K562 (cell line): Measurements from ENCODE around the gene CLEC18B. TPM values are rescaled to one million over a fixed set of nuclear protein-coding genes. Genes with fewer than 3 reads are reported as not detected.
"Not testable (repeated sequence)": the region's sequence is repeated elsewhere in the genome, so short reads cannot be mapped to it uniquely, and the experiment has no call there.

ENCODE experiments used
- ATAC-seq: fragments of 200-7000 bp; cut with Tn5 transposase; 3 replicates; pipeline ENCODE4 v1.9.1; 2020; ENCODE audit warnings: moderate library complexity
- BruUV-seq: library from RNA; stranded (reverse); fragments of 400-500 nt; replicated peaks from 2 replicates; lab custom pipeline; 2021; lab: Mats Ljungman, UMichigan
- CTCF ChIA-PET: fragments of 300-600 bp; formaldehyde crosslinking; extraction: SDS; loops from one replicate; lab custom pipeline; 2021; ENCODE audit warnings: low intra/inter-chr PET ratio; lab: Yijun Ruan, JAX
- POLR2A ChIA-PET: fragments of 300-600, 350-650 bp; sonication (Branson Sonifier 250); formaldehyde crosslinking; extraction: SDS; loops from one replicate; lab custom pipeline; 2021; ENCODE audit warnings: antibody characterized with exemption, inconsistent platforms; lab: Yijun Ruan, JAX
- DNase-seq, 4 experiments: peaks; one replicate each; pipeline versions ENCODE4 v3.0.0 to v3.0.0-alpha.2; 2011 to 2018; ENCODE audit warnings: low spot score in 3 of 4, mixed read lengths in 3 of 4; ENCODE audit errors: extremely low read depth in 1 of 4
- FAIRE-seq: peaks from 2 replicates; lab custom pipeline; 2011; peaks lifted over from hg19 to GRCh38; lab: Jason Lieb, UNC
- H2AFZ ChIP-seq: 2 replicates; pipeline ENCODE4 v1.6.0; 2011; ENCODE audit warnings: low read depth, low read length, control low read depth, inconsistent platforms
- H3K27ac ChIP-seq: fragments of 200-600 bp; 3 replicates; pipeline ENCODE4 v1.8.0; 2011; ENCODE audit warnings: low read depth, mild to moderate bottlenecking, control low read depth, inconsistent platforms, low read length, moderate library complexity, mixed read lengths; ENCODE audit errors: extremely low read depth
- H3K27me3 ChIP-seq, 2 experiments: fragments of 300-600 bp in 1 of 2; 2 replicates in 1 of 2; 3 replicates in 1 of 2; pipeline versions ENCODE4 v1.6.0 to v1.8.0; 2011; ENCODE audit warnings: inconsistent platforms in 2 of 2, low read length in 2 of 2, mild to moderate bottlenecking in 1 of 2, mixed read lengths in 1 of 2, moderate library complexity in 1 of 2; ENCODE audit not compliant: control insufficient read depth in 2 of 2, insufficient read depth in 2 of 2
- H3K36me3 ChIP-seq: fragments of 300-600 bp; 3 replicates; pipeline ENCODE4 v1.8.0; 2011; ENCODE audit warnings: mild to moderate bottlenecking, low read length, inconsistent platforms; ENCODE audit not compliant: control insufficient read depth, insufficient read depth
- H3K4me1 ChIP-seq, 2 experiments: fragments of 200-600 bp in 1 of 2; replicated peaks in 1 of 2; 2 replicates in 1 of 2; 3 replicates in 1 of 2; pipeline versions ENCODE4 v1.5.1 to v1.8.0; 2011; ENCODE audit warnings: inconsistent platforms in 2 of 2, low read length in 2 of 2, mild to moderate bottlenecking in 1 of 2, mixed read lengths in 1 of 2, moderate library complexity in 1 of 2; ENCODE audit not compliant: control insufficient read depth in 2 of 2, insufficient read depth in 2 of 2
- H3K4me2 ChIP-seq: 2 replicates; pipeline ENCODE4 v1.6.1; 2011; ENCODE audit warnings: low read length, control low read depth, inconsistent platforms, mixed read lengths; ENCODE audit not compliant: insufficient read depth
- H3K4me3 ChIP-seq: fragments of 200-600 bp; sonication (generic), shearing (Covaris generic); 2 replicates; pipeline ENCODE4 v1.5.1; 2016; ENCODE audit warnings: control low read depth, inconsistent platforms
- H3K79me2 ChIP-seq: fragments of 200-600 bp; 3 replicates; pipeline ENCODE4 v1.8.0; 2011; ENCODE audit warnings: low read length, inconsistent platforms; ENCODE audit not compliant: control insufficient read depth, insufficient read depth
- H3K9ac ChIP-seq, 2 experiments: 2 replicates each; pipeline versions ENCODE4 v1.6.0 to v1.6.1; 2011; ENCODE audit warnings: low read depth in 2 of 2, low read length in 2 of 2, control low read depth in 1 of 2, inconsistent platforms in 1 of 2, mild to moderate bottlenecking in 1 of 2, mixed read lengths in 1 of 2; ENCODE audit not compliant: insufficient read depth in 1 of 2
- H3K9me1 ChIP-seq: one replicate; pipeline ENCODE4 v1.6.0; 2011; ENCODE audit warnings: inconsistent platforms, mild to moderate bottlenecking, low read length, moderate library complexity; ENCODE audit not compliant: control insufficient read depth, insufficient read depth
- H3K9me3 ChIP-seq: replicated peaks from 2 replicates; pipeline ENCODE4 v1.5.1; 2011; ENCODE audit warnings: low read depth, low read length, inconsistent platforms; ENCODE audit not compliant: control insufficient read depth, insufficient read depth
- H4K20me1 ChIP-seq: replicated peaks from 2 replicates; pipeline ENCODE4 v1.6.1; 2011; ENCODE audit warnings: low read length, inconsistent platforms, mixed read lengths; ENCODE audit not compliant: control insufficient read depth, insufficient read depth
- RBBP5 ChIP-seq: fragments of 200-600 bp; sonication (generic); IDR thresholded peaks from 2 replicates; pipeline ENCODE4 v1.6.1; 2012; ENCODE audit warnings: borderline replicate concordance, mild to moderate bottlenecking, low read length, control low read depth, inconsistent platforms; ENCODE audit not compliant: insufficient read depth, poor library complexity, severe bottlenecking
- SMARCC2 ChIP-seq: fragments of 450-650 bp; IDR thresholded peaks from 2 replicates; pipeline ENCODE4 v1.6.1; 2017; ENCODE audit warnings: antibody characterized with exemption, moderate library complexity, mild to moderate bottlenecking, low read depth
- WGBS: fragments of 100-300 bp; shearing (Covaris generic); methylation state at CpG from one replicate; pipeline ENCODE4 v1.1.6; 2016; ENCODE audit warnings: low coverage, mixed read lengths; ENCODE audit not compliant: insufficient coverage; ENCODE audit errors: missing lambda C conversion rate; 5-methylcytosine and 5-hydroxymethylcytosine counted together
- in situ Hi-C: fragments of 300-500 bp; cut with MboI; formaldehyde crosslinking; loops from 4 replicates; pipeline ENCODE4 v1.15.0; 2018; ENCODE audit warnings: inconsistent platforms, mixed read lengths
- intact Hi-C: fragments of 100-400 bp; cut with micrococcal nuclease; formaldehyde crosslinking; loops from 2 replicates; pipeline ENCODE4 v1.14.2; 2022
- polyA plus RNA-seq, 8 experiments: library from polyadenylated mRNA; depleted of rRNA in 4 of 8; stranded (reverse) in 5 of 8; unstranded in 3 of 8; fragments of >200 nt; fragmentation: Nextera tagmentation in 2 of 8; fragmentation: Illumina TruSeq in 1 of 8; extraction: Ambion mirVana in 2 of 8; extraction: Trizol in 1 of 8; gene quantifications; 2 replicates each; pipeline versions ENCODE4 v1.2.1 to v1.2.3, GENCODE V29; 2011 to 2014; ENCODE audit warnings: inconsistent platforms in 1 of 8, missing spikeins in 1 of 8
- total RNA-seq, 7 experiments: library from RNA; depleted of rRNA in 6 of 7; stranded (reverse); fragments of >200 nt in 6 of 7; fragmentation: Illumina TruSeq in 2 of 7; extraction: Trizol in 2 of 7; gene quantifications; 2 replicates each; pipeline versions ENCODE4 v1.2.1 to v1.2.3, GENCODE V29; 2011 to 2021; ENCODE audit warnings: low replicate concordance in 1 of 7
- TF ChIP-seq, protein P1 (sequence below), 2 experiments: IDR thresholded peaks; 2 replicates each; pipeline ENCODE4 v1.6.1; 2011; ENCODE audit warnings: borderline replicate concordance in 1 of 2, control low read depth in 1 of 2, low read depth in 1 of 2, low read length in 1 of 2, mild to moderate bottlenecking in 1 of 2, mixed read lengths in 1 of 2, moderate library complexity in 1 of 2; ENCODE audit not compliant: insufficient read depth in 1 of 2, insufficient read length in 1 of 2, poor library complexity in 1 of 2, severe bottlenecking in 1 of 2; ENCODE audit errors: extremely low read depth in 1 of 2
- TF ChIP-seq, protein P2 (sequence below): fragments of 450-650 bp; conservative IDR thresholded peaks from 2 replicates; pipeline ENCODE4 v1.6.1; 2016; ENCODE audit warnings: missing genetic modification characterization, low read depth, mild to moderate bottlenecking, control low read depth, missing compliant biosample characterization

Gene CLEC18B
- total and polyA plus RNA-seq, 9 of the 15 experiments (the other 6 are each of a cell fraction or from before 2014, with no cell fraction given) = 0.23 to 7.6 (median 3.5) TPM

DNA sequence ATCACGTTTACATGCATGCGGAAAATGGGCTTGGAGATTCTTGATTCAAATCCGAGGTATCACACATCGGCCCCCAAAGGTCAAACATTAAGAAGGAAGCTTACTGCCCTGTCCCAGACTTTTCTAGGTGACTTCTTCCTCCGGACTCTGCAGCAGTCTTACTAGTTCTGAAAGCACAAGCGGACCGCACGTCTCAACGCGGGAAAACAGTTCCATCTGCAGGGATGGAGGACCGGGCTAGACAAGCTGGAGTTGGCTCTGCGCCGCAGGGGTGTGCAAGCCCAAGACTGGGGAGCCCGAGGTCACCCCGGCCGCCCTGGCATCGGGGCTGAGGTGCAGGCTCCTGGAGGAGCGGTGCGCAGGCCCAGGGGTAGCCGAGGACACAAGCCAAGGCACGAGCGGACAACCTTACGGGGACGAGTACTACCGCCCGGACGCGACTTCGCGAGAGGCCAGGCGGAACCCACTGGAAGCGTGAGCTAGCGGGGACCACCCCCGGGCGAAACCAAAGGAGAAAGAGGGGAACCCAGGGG is 53.7 kb downstream of the CLEC18B start:
- H3K9me3 ChIP-seq, H4K20me1 ChIP-seq, intact Hi-C loops, in situ Hi-C loops, CTCF ChIA-PET, H3K4me1 ChIP-seq, H3K27me3 ChIP-seq, H3K9me1 ChIP-seq, POLR2A ChIA-PET: not testable (repeated sequence)
- Histone ChIP-seq H3K9ac (peak overlapping the region; percentile 71 to 92; a peak in 3 of 4 replicates), H3K4me2 (peak overlapping the region; percentile 82), H3K79me2 (peaks cover 26% of the 10 kb centered on the region), H3K27ac (peak overlapping the region; percentile 68), H3K36me3 (peaks cover 15% of the 10 kb centered on the region; the same call in 2 of the 3 replicates), H3K4me3 (peak overlapping the region; percentile 62), H2AFZ (peak overlapping the region; percentile 84)
- peak; percentile 53 for TF ChIP-seq RBBP5
- TF ChIP-seq, protein P1, sequence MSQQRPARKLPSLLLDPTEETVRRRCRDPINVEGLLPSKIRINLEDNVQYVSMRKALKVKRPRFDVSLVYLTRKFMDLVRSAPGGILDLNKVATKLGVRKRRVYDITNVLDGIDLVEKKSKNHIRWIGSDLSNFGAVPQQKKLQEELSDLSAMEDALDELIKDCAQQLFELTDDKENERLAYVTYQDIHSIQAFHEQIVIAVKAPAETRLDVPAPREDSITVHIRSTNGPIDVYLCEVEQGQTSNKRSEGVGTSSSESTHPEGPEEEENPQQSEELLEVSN (IDR thresholded peaks at IDR 0.05; ENCODE audit: borderline replicate concordance in 1 of 2, extremely low read depth in 1 of 2, insufficient read depth in 1 of 2, insufficient read length in 1 of 2, low read depth in 1 of 2, low read length in 1 of 2, poor library complexity in 1 of 2, severe bottlenecking in 1 of 2) = peak in 1 of 2 experiments; percentile 43
- TF ChIP-seq, protein P2, sequence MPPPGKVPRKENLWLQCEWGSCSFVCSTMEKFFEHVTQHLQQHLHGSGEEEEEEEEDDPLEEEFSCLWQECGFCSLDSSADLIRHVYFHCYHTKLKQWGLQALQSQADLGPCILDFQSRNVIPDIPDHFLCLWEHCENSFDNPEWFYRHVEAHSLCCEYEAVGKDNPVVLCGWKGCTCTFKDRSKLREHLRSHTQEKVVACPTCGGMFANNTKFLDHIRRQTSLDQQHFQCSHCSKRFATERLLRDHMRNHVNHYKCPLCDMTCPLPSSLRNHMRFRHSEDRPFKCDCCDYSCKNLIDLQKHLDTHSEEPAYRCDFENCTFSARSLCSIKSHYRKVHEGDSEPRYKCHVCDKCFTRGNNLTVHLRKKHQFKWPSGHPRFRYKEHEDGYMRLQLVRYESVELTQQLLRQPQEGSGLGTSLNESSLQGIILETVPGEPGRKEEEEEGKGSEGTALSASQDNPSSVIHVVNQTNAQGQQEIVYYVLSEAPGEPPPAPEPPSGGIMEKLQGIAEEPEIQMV = 0 out of 2 replicates have a peak, but pooled peaks have one; percentile 12
- TF ChIP-seq SMARCC2 = 0 out of 2 replicates have a peak, but pooled peaks have one; percentile 7
- TSS peak; percentile 52 for BruUV-seq
- WGBS = 1% methylated on average over 26 of the region's 35 CpGs
- FAIRE-seq (peak; percentile 61), DNase-seq (peak; percentile 16 to 49 (median 40)), ATAC-seq (peak; percentile 70)
